GM23338 (cell line): ENCODE measurements around the gene ARHGEF28. TPM values are rescaled to one million over a fixed set of nuclear protein-coding genes. Genes with fewer than 3 reads are reported as not detected.

ENCODE experiments used
- ATAC-seq: fragments of 200-7000 bp; cut with Tn5 transposase; 3 replicates; pipeline ENCODE4 v1.9.1; 2020
- DNase-seq: peaks from one replicate; pipeline ENCODE4 v3.0.0-alpha.2; 2015; ENCODE audit warnings: low spot score
- H2AFZ ChIP-seq: fragments of 200-600 bp; sonication (generic); 2 replicates; pipeline ENCODE4 v1.8.0; 2016; ENCODE audit warnings: antibody characterized with exemption, mild to moderate bottlenecking, moderate library complexity
- H3F3A ChIP-seq: fragments of 200-600 bp; sonication (generic); replicated peaks from 2 replicates; pipeline ENCODE4 v1.8.0; 2017; ENCODE audit warnings: antibody characterized with exemption, mixed run types, low read depth
- H3K27ac ChIP-seq: fragments of 200-600 bp; sonication (generic); 2 replicates; pipeline ENCODE4 v1.6.1; 2016; ENCODE audit warnings: low read depth
- H3K27me3 ChIP-seq: fragments of 200-600 bp; sonication (generic); 2 replicates; pipeline ENCODE4 v1.8.0; 2016; ENCODE audit warnings: mild to moderate bottlenecking, mixed run types, moderate library complexity; ENCODE audit not compliant: insufficient read depth
- H3K36me3 ChIP-seq: fragments of 200-600 bp; sonication (generic); 2 replicates; pipeline ENCODE4 v1.8.0; 2016; ENCODE audit warnings: mild to moderate bottlenecking; ENCODE audit not compliant: insufficient read depth
- H3K4me1 ChIP-seq: fragments of 200-600 bp; sonication (generic); 2 replicates; pipeline ENCODE4 v1.8.0; 2016; ENCODE audit warnings: mild to moderate bottlenecking, moderate library complexity; ENCODE audit not compliant: insufficient read depth
- H3K4me2 ChIP-seq: fragments of 200-600 bp; sonication (generic); 2 replicates; pipeline ENCODE4 v1.7.1; 2017; ENCODE audit warnings: mixed run types
- H3K4me3 ChIP-seq: fragments of 200-600 bp; sonication (generic); 2 replicates; pipeline ENCODE4 v1.6.1; 2016; ENCODE audit warnings: mixed run types
- H3K79me2 ChIP-seq: fragments of 200-600 bp; sonication (generic); replicated peaks from 2 replicates; pipeline ENCODE4 v1.8.0; 2017; ENCODE audit warnings: mild to moderate bottlenecking; ENCODE audit not compliant: insufficient read depth
- H3K9me2 ChIP-seq: fragments of 200-600 bp; sonication (generic); 2 replicates; pipeline ENCODE4 v1.8.0; 2017; ENCODE audit not compliant: insufficient read depth
- H4K20me1 ChIP-seq: fragments of 200-600 bp; sonication (generic); replicated peaks from 2 replicates; pipeline ENCODE4 v1.8.0; 2017; ENCODE audit warnings: mild to moderate bottlenecking; ENCODE audit not compliant: insufficient read depth
- H3K27ac Mint-ChIP-seq: 2 replicates; pipeline ENCODE4 v1.8.0; 2020; ENCODE audit warnings: inconsistent platforms, mild to moderate bottlenecking, moderate library complexity, mixed read lengths
- H3K27me3 Mint-ChIP-seq: 3 replicates; pipeline ENCODE4 v1.8.0; 2022; ENCODE audit warnings: low read depth, mild to moderate bottlenecking, moderate library complexity, mixed read lengths, inconsistent platforms; ENCODE audit not compliant: insufficient read depth, poor library complexity
- H3K36me3 Mint-ChIP-seq: 3 replicates; pipeline ENCODE4 v1.8.0; 2021; ENCODE audit warnings: low read depth, mild to moderate bottlenecking, inconsistent platforms, moderate library complexity, mixed read lengths
- H3K4me1 Mint-ChIP-seq: 3 replicates; pipeline ENCODE4 v1.8.0; 2020; ENCODE audit warnings: mild to moderate bottlenecking, inconsistent platforms, mixed read lengths
- H3K4me3 Mint-ChIP-seq: 3 replicates; pipeline ENCODE4 v1.8.0; 2021; ENCODE audit warnings: moderate library complexity, mild to moderate bottlenecking, inconsistent platforms, mixed read lengths
- H3K9me3 Mint-ChIP-seq: 3 replicates; pipeline ENCODE4 v1.8.0; 2020; ENCODE audit warnings: moderate library complexity, mild to moderate bottlenecking, inconsistent platforms, mixed read lengths
- CREB1 ChIP-seq: fragments of 250-450 bp; sonication (Bioruptor Pico); IDR thresholded peaks from 2 replicates; pipeline ENCODE4 v1.5.0; 2020; ENCODE audit warnings: low read depth, mild to moderate bottlenecking, moderate library complexity
- EZH2 ChIP-seq: fragments of 200-600 bp; sonication (generic); IDR thresholded peaks from one replicate; pipeline ENCODE4 v1.8.0; 2017; ENCODE audit warnings: antibody characterized with exemption, mild to moderate bottlenecking, low read depth; ENCODE audit not compliant: unreplicated experiment
- EZH2phosphoT487 ChIP-seq: fragments of 200-600 bp; sonication (generic); IDR thresholded peaks from one replicate; pipeline ENCODE4 v1.8.1; 2018; ENCODE audit warnings: antibody characterized with exemption; ENCODE audit not compliant: unreplicated experiment
- JUNB ChIP-seq: IDR thresholded peaks from one replicate; pipeline ENCODE4 v1.6.1; 2016; ENCODE audit warnings: antibody characterized with exemption; ENCODE audit not compliant: unreplicated experiment
- NANOG ChIP-seq: IDR thresholded peaks from 2 replicates; pipeline ENCODE4 v1.6.1; 2016; ENCODE audit warnings: antibody characterized with exemption, borderline replicate concordance
- POLR2AphosphoS5 ChIP-seq: IDR thresholded peaks from 2 replicates; pipeline ENCODE4 v1.6.1; 2016; ENCODE audit warnings: antibody characterized with exemption, low read depth
- REST ChIP-seq: IDR thresholded peaks from one replicate; pipeline ENCODE4 v1.6.1; 2018; ENCODE audit warnings: antibody characterized with exemption; ENCODE audit not compliant: unreplicated experiment
- STAT1 ChIP-seq: IDR thresholded peaks from one replicate; pipeline ENCODE4 v1.6.1; 2016; ENCODE audit warnings: antibody characterized with exemption; ENCODE audit not compliant: unreplicated experiment
- ZNF331 ChIP-seq: fragments of 250-450 bp; sonication (Bioruptor Pico); IDR thresholded peaks from 2 replicates; pipeline ENCODE4 v1.5.0; 2020; ENCODE audit warnings: low read depth, mild to moderate bottlenecking, moderate library complexity
- polyA plus RNA-seq: library from polyadenylated mRNA; unstranded; fragments of >200 nt; fragmentation: Nextera tagmentation; extraction: Ambion mirVana; gene quantifications from 2 replicates; pipeline ENCODE4 v1.2.1, GENCODE V29; 2016
- total RNA-seq: library from RNA; depleted of rRNA; stranded (reverse); fragments of >200 nt; shearing (Covaris generic); gene quantifications from 2 replicates; pipeline ENCODE4 v1.2.3, GENCODE V29; 2014
- TF ChIP-seq, protein P1 (sequence below), 2 experiments: fragments of 200-600 bp in 1 of 2; sonication (generic) in 1 of 2; conservative IDR thresholded peaks; 2 replicates each; pipeline versions ENCODE4 v1.5.1 to v1.6.1; 2016 to 2017; ENCODE audit warnings: antibody characterized with exemption in 2 of 2, low read depth in 2 of 2, mild to moderate bottlenecking in 2 of 2, moderate library complexity in 1 of 2
- TF ChIP-seq, protein P2 (sequence below): IDR thresholded peaks from 2 replicates; pipeline ENCODE4 v1.6.1; 2016; ENCODE audit warnings: antibody characterized with exemption

ARHGEF28 gene
- total and polyA plus RNA-seq, 2 experiments from 2014 or later, result 0.39 to 1.0 TPM

- DNase-seq (no peak), ATAC-seq (no peak)
- no peak overlapping the region for H3K27ac ChIP-seq
- H2AFZ ChIP-seq, result no peak overlapping the region
- Mint-ChIP-seq H3K36me3 (no peaks in the 10 kb centered on the region), H3K4me1 (no peaks in the 10 kb centered on the region; the same call in 2 of the 3 replicates), H3K9me3 (no peaks in the 10 kb centered on the region), H3K27ac (no peak overlapping the region), H3K27me3 (no peaks in the 10 kb centered on the region), H3K4me3 (no peak overlapping the region)
- H3K9me2 ChIP-seq, result 0 out of 2 replicates have a peak, but pooled peaks cover 3% of the 10 kb centered on the region
- H3K4me2 ChIP-seq, result no peak overlapping the region
- H3F3A ChIP-seq, result no peaks in the 10 kb centered on the region
- no peak overlapping the region for H3K4me3 ChIP-seq
- no peaks in the 10 kb centered on the region for H3K27me3 ChIP-seq
- no peaks in the 10 kb centered on the region for H3K79me2 ChIP-seq
- no peaks in the 10 kb centered on the region for H3K36me3 ChIP-seq
- no peaks in the 10 kb centered on the region for H3K4me1 ChIP-seq
- TF ChIP-seq NANOG (no peak), ZNF331 (CRISPR knock-in tag) (no peak), JUNB (no peak), CREB1 (CRISPR knock-in tag) (no peak), EZH2 (no peak), POLR2AphosphoS5 (no peak)
- TF ChIP-seq, protein P1, sequence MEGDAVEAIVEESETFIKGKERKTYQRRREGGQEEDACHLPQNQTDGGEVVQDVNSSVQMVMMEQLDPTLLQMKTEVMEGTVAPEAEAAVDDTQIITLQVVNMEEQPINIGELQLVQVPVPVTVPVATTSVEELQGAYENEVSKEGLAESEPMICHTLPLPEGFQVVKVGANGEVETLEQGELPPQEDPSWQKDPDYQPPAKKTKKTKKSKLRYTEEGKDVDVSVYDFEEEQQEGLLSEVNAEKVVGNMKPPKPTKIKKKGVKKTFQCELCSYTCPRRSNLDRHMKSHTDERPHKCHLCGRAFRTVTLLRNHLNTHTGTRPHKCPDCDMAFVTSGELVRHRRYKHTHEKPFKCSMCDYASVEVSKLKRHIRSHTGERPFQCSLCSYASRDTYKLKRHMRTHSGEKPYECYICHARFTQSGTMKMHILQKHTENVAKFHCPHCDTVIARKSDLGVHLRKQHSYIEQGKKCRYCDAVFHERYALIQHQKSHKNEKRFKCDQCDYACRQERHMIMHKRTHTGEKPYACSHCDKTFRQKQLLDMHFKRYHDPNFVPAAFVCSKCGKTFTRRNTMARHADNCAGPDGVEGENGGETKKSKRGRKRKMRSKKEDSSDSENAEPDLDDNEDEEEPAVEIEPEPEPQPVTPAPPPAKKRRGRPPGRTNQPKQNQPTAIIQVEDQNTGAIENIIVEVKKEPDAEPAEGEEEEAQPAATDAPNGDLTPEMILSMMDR (conservative IDR thresholded peaks at IDR 0.05; ENCODE audit: low read depth in 2 of 2), result no peak
- no peaks in the 10 kb centered on the region for H4K20me1 ChIP-seq
These were observed 312.9 kb downstream of the ARHGEF28 start for GRCh38 chr5:73938938-73939320.

- H3K4me2 ChIP-seq, result no peak overlapping the region
- no peaks in the 10 kb centered on the region for H3K36me3 Mint-ChIP-seq
- DNase-seq, result no peak
- TF ChIP-seq REST, result no peak
- TF ChIP-seq, protein P1 (conservative IDR thresholded peaks at IDR 0.05; ENCODE audit: low read depth in 2 of 2), result no peak
- TF ChIP-seq STAT1, result no peak
- no peak for TF ChIP-seq NANOG
- TF ChIP-seq EZH2phosphoT487, result no peak
- TF ChIP-seq, protein P2, sequence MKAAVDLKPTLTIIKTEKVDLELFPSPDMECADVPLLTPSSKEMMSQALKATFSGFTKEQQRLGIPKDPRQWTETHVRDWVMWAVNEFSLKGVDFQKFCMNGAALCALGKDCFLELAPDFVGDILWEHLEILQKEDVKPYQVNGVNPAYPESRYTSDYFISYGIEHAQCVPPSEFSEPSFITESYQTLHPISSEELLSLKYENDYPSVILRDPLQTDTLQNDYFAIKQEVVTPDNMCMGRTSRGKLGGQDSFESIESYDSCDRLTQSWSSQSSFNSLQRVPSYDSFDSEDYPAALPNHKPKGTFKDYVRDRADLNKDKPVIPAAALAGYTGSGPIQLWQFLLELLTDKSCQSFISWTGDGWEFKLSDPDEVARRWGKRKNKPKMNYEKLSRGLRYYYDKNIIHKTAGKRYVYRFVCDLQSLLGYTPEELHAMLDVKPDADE, result no peak
- no peak for TF ChIP-seq JUNB
These were observed 313.6 kb downstream of the ARHGEF28 start for GRCh38 chr5:73939557-73939956.

More at GRCh38 chr5:73939557-73939956, 313.6 kb downstream of the ARHGEF28 start:
- Histone ChIP-seq H4K20me1 (no peaks in the 10 kb centered on the region), H3K27me3 (no peaks in the 10 kb centered on the region), H3K27ac (no peak overlapping the region), H2AFZ (no peak overlapping the region), H3K36me3 (no peaks in the 10 kb centered on the region), H3K9me2 (0 out of 2 replicates have a peak, but pooled peaks cover 3% of the 10 kb centered on the region), H3K4me3 (no peak overlapping the region), H3F3A (no peaks in the 10 kb centered on the region), H3K4me1 (no peaks in the 10 kb centered on the region), H3K79me2 (no peaks in the 10 kb centered on the region)
- ATAC-seq, result no peak
- Mint-ChIP-seq H3K27ac (no peak overlapping the region), H3K4me1 (no peaks in the 10 kb centered on the region; the same call in 2 of the 3 replicates), H3K27me3 (no peaks in the 10 kb centered on the region), H3K4me3 (no peak overlapping the region), H3K9me3 (no peaks in the 10 kb centered on the region; the same call in 2 of the 3 replicates)
